GM06990 (cell line): ENCODE data around the gene PMEL.
"Not testable (repeated sequence)": the region's sequence is repeated elsewhere in the genome, so short reads cannot be mapped to it uniquely, and the experiment has no call there.

Source experiments
- DNase-seq: peaks from one replicate; pipeline ENCODE4 v3.0.0-alpha.2; 2011; ENCODE audit not compliant: insufficient read length; ENCODE audit errors: extremely low read depth
- H3K27me3 ChIP-seq: replicated peaks from 2 replicates; pipeline ENCODE4 v1.6.0; 2011; ENCODE audit warnings: low read length; ENCODE audit not compliant: control insufficient read depth, insufficient read depth
- H3K36me3 ChIP-seq: 2 replicates; pipeline ENCODE4 v1.5.1; 2011; ENCODE audit warnings: low read length; ENCODE audit not compliant: control insufficient read depth, insufficient read depth
- H3K4me3 ChIP-seq: replicated peaks from 2 replicates; pipeline ENCODE4 v1.5.1; 2011; ENCODE audit warnings: low read depth, mild to moderate bottlenecking, control low read depth, low read length
- CTCF ChIP-seq: IDR thresholded peaks from 2 replicates; pipeline ENCODE4 v1.5.1; 2011; ENCODE audit warnings: low read length, control low read depth, mild to moderate bottlenecking, inconsistent platforms; ENCODE audit not compliant: insufficient read depth, poor library complexity, severe bottlenecking

Gene PMEL

DNA sequence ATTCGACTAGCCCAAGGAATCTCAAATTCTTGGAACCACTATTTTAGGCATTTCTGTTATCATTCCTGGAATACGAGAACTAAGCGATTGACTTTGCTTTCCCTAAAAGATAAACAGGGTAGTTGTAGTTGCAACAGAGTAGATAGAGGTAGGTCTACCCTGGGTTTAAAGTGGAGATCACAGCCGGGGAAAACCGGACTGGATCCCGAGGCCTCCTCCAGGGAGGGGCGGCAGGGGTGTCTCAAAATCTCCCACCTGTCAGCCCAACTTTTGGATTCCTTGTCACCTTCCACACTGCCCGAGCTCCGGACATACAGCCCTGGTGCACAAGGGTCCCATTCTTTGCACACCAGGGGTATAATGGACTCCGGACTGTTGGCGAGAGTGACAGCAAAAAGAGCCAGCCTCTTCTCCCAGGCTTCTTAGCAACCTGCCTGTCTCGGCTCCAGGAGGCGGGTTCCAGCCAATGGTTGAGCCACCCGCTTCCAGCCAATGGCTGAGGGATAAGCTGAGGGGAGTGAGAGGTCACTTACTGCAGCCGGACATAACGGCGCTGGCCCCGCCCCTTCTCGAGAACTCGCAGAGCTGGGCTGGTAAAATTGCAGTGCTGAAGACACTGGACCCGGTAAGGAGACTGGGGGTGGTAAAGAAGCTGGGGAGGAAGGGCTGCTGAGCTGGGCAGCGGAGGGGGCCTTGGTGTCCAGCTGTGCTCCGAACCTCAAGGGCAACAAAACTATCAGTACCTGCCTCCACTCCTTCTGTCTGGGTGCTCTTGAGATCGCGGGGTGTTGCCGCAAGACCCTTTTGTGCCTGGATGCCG is 31.1 kb upstream of the PMEL start, which contains the start of gene SUOX:
TSS of gene SUOX (plus strand) at position 562 of the 820 bp plus-strand sequence. CDS start 4,946 bp downstream, outside the sequence.
- no peaks in the 10 kb centered on the region for H3K27me3 ChIP-seq
- H3K4me3 ChIP-seq = peak within 1 kb of the TSS; percentile 82
- no peak for TF ChIP-seq CTCF
- peaks cover 15% of the 10 kb centered on the region for H3K36me3 ChIP-seq
- DNase-seq = peak; percentile 84

DNA sequence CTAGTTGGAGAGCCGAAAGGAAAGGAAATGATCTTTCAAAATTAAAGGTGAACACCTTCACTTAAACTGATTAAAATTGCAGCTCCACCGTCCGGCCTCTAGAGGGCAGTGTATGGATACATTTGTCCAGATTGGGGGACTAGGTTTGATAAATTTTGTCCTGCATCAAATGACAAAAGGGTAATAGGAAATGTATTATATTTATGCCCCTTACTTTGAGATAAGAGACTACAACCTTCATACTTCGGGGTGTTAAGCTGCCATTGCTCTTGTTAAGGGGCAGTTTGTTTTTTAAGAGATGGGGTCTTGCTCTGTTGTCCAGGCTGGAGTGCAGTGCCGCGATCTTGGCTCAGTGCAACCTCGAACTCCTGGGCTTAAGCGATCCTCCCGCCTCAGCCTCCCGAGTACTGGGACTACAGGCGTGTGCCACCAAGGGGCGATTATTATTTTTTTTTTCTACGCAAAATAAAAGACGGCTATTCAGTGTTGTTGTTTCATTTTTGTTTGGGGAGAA is 30.4 kb upstream of the PMEL start:
- TF ChIP-seq CTCF = peak; percentile 84
- Histone ChIP-seq H3K27me3 (no peaks in the 10 kb centered on the region), H3K36me3 (peaks cover 15% of the 10 kb centered on the region), H3K4me3 (peak overlapping the region; percentile 82)
- no peak for DNase-seq

DNA sequence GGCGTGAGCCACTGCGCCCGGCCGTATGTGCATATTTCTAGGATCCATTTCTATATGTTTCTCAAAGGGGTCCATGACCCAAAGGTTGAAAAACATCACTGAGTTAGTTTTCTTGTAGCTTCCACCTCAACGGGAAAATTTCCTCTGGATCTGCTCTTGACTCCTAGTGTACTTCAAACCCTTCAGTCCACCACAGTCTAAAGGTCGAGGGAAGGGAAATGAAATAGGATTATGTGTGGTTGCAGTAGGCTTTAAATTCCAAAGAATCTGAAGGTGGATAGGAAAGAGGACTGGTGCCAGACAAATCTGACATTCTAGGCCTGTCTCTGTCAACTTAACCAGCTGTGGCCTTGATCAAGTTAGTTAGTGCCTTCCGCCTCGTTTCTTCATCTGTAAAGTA is 29.5 kb upstream of the PMEL start:
- no peaks in the 10 kb centered on the region for H3K27me3 ChIP-seq
- TF ChIP-seq CTCF = no peak
- peaks cover 20% of the 10 kb centered on the region for H3K36me3 ChIP-seq
- no peak for DNase-seq
- no peak overlapping the region for H3K4me3 ChIP-seq

- no peak for DNase-seq
- no peaks in the 10 kb centered on the region for H3K27me3 ChIP-seq
- H3K4me3 ChIP-seq = no peak overlapping the region
- no peak for TF ChIP-seq CTCF
- peaks cover 25% of the 10 kb centered on the region for H3K36me3 ChIP-seq
Observed at GRCh38 chr12:55993230-55993853, 27.5 kb upstream of the PMEL start.

DNA sequence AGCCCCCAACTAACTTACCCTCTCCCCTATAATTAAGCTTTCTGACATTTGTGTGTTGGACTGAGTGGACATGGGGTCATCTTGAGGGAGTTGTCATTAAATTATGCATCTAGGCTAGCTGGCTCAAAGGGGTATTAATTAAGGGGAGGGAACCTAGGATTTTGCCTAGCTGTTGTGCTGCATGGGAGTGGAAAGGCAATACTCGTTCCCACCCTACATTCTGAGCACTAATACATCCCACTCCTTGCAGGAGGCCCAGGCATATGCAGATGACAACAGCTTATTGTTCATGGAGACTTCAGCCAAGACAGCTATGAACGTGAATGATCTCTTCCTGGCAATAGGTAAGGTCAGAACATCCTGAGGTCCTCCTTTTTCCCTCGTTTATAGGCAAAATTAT is 25.3 kb upstream of the PMEL start:
- Histone ChIP-seq H3K36me3 (peaks cover 29% of the 10 kb centered on the region), H3K4me3 (no peak overlapping the region), H3K27me3 (no peaks in the 10 kb centered on the region)
- DNase-seq = no peak
- TF ChIP-seq CTCF = no peak

- not testable (repeated sequence) for H3K4me3 ChIP-seq, H3K27me3 ChIP-seq, DNase-seq
- peaks cover 16% of the 10 kb centered on the region for H3K36me3 ChIP-seq
Observed at GRCh38 chr12:55985976-55986375, 20.1 kb upstream of the PMEL start.
